GM18907 (cell line): ENCODE measurements around the gene AEBP2.
"Not testable (repeated sequence)": the region's sequence is repeated elsewhere in the genome, so short reads cannot be mapped to it uniquely, and the experiment has no call there.

ENCODE experiments used
- ATAC-seq: cut with Tn5 transposase; IDR thresholded peaks from one replicate; pipeline ENCODE4 v1.9.1; 2021; ENCODE audit warnings: mild to moderate bottlenecking, moderate library complexity; ENCODE audit not compliant: unreplicated experiment

The AEBP2 gene

DNA sequence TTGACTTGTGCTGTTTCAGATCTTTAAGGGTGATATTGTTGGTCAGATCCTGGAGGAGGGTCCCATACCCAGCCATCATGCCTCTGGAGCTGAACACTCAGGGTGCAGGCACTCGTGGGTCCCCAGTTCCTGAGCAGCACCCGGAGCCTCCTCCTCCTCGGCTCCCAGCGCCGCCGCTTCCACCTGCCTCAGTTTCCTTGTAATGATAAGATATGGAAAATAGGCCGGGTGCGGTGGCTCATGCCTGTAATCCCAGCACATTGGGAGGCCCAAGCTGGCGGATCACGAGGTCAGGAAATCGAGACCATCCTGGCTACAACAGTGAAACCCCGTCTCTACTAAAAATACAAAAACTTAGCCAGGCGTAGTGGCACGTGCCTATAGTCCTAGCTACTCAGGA, 20.2 kb upstream of the AEBP2 start:
- no peak for ATAC-seq

DNA sequence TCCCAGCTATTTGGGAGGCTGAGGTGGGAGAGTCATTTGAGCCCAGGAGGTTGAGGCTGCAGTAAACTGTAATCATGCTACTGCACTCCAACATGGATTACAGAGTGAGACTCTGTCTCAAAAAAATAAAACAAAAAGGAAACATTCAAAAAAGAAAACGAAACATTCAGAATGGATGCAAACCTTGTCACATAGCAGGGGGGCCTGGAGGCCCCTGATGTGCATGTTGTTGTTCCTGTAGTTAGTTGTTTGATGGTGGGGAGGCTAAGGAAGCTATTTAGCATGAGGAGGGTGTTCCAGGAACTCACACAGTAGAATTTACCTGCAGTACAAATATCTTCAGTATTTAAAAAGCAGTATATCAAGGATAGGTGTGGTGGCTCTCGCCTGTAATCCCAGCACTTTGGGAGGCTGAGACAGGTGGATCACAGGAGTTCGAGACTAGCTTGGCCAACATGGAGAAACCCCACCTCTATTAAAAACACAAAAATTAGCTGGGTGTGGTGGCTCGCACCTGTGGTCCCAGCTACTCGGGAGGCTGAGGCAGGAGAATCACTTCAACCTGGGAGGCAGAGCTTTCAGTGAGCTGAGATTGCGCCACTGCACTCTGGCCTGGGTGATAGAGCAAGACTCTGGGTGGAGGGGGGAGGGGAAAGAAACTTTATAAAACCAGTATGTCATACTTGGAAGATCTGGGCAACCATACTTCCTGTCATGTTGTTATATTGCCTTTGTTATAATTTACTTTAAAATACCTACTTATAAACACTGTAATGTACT, 17.6 kb upstream of the AEBP2 start:
- no peak for ATAC-seq

GRCh38 chr12:19423166-19423930, 15.9 kb upstream of the AEBP2 start:
- ATAC-seq: no peak

DNA sequence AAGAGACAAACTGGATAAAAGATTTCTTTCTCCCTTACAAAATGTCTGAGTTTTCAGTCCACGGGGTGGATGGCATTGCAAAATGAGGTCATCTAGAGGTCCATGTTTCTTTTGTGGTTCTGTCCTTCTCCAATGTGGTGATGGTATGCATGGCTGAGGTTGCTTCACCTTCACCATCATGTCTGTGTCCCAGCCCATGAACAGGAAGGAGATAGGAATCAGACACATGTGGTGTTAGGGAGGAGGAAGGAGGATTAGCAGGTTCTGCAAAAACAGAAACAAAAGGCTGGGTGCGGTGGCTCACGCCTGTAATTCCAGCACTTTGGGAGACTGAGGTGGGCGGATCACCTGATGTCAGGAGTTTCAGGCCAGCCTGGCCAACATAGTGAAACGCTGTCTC, 11.0 kb upstream of the AEBP2 start:
- no peak for ATAC-seq

- ATAC-seq: not testable (repeated sequence)
These were observed 9.8 kb upstream of the AEBP2 start for GRCh38 chr12:19429491-19429890.

GRCh38 chr12:19430988-19431387, 8.3 kb upstream of the AEBP2 start:
- ATAC-seq: no peak

DNA sequence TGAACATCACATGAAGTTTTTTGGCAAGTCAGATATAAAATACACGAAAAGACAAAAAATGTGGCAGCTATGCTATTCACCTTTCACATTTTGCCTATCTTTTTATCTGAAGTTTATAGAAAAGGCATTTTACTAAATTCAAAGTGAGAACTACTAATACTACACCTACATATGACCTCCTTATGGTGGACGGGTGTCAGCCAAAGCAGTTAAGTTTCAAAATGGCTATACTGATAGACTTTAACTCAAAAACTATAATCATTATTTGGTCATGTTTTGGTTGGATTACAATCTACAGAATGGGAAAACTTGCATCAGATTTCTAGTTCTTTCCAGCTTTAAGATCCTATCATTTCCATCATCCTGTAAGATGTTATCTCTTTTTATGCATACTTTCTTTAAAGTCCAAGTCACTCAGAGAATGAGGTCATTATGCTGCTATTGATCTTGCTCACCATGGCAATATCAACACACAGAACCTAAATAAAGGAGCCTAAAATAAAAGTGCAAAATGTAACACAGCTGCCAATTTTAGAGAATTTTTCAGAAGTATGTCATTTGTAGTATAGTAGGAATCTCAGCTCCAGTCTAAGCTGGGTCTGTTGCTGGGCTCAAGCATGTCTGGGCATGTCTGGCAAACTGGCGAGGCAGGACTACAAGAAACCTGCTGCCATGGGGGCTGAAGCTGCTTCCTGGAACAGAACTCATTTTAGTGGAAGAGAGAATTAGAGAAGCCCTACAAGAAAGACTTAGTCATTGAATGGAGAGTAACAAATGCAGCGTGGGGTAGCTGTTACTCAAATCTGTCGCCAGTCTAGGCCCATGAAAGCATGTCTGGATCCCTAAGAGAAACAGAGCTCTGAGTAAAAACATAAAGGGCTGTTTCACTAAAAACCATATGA, 7.6 kb upstream of the AEBP2 start:
- peak; percentile 52 for ATAC-seq

- ATAC-seq: no peak
These were observed 6.8 kb upstream of the AEBP2 start for GRCh38 chr12:19432309-19433170.

GRCh38 chr12:19434538-19434937, 4.8 kb upstream of the AEBP2 start:
- peak; percentile 29 for ATAC-seq

DNA sequence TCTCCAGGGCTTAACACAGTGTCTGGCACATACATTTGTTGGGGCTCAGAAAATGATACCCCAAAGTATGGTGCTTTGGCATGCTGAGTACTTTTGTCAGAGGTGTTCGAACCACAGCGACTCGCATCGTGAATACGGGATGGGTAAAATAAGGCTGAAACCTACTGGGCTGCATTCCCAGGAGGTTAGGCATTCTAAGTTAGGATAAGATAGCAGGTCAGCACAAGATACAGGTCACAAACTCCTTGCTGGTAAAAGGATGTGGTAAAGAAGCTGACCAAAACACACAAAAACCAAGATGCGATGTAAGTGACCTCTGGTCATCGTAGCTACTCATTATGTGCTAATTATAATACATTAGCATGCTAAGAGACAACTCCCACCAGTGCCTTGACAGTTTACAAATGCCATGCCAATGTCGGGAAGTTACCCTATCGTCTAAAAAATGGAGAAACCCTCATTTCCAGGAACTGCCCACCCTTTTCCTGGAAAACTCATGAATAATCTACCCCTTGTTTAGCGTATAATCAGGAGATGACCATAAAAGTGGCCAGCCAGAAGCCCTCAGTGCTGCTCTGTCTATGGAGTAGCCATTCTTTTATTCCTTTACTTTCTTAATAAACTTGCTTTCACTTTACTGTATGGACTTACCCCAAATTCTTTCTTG, 3.3 kb upstream of the AEBP2 start:
- no peak for ATAC-seq

GRCh38 chr12:19436931-19437330, 2.4 kb upstream of the AEBP2 start:
- no peak for ATAC-seq

GRCh38 chr12:19437996-19438395, 1.3 kb upstream of the AEBP2 start:
- ATAC-seq: no peak

DNA sequence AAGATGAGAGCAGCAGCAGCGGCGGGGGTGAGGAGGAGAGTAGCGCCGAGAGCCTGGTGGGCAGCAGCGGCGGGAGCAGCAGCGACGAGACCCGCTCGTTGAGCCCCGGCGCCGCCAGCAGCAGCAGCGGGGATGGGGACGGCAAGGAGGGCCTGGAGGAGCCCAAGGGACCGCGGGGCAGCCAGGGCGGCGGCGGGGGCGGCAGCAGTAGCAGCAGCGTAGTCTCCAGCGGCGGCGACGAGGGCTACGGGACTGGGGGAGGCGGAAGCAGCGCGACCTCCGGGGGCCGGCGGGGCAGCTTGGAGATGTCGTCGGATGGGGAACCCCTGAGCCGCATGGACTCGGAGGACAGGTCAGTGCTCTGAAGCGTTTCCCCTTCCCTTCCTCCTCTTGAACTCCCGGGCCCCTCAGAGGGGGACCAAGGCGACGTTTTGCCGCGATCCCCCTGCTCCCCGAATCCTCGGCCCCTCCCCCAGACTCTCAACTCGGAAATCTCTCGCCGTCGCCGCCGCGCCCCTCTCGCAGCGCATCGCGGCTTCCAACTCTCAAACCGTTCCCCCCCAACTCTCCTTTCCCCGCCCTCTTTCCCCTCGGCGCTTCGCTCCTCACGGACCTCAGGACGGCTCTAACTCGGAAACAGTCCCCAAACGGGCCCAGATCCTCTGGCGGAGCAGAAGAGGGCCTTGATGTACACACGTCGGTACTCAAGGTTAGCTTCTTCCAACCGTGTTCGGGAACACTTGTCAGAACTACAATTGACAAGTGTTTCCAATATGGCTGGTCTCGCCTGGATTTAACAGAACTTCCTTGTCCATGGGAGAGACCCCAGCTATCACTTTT, 947 bp downstream of the AEBP2 start:
- peak; percentile 51 for ATAC-seq

GRCh38 chr12:19440916-19441315, 1.6 kb downstream of the AEBP2 start:
- no peak for ATAC-seq

DNA sequence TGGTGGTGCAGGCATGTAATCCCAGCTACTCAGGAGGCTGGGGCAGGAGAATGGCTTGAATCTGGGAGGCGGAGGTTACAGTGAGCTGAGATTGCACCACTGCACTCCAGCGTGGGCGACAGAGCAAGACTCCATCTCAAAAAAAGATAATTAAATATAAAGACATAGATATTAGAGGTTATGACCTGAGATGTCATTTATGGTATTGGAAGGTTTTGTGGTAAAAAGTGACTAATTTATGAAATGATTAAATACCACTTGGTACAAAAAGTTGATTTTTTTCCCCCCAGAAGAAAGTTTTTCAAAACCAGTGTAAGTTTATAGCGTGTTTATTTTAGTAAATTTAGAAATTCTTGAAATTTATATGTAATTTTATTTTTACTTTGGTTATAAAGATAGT, 4.3 kb downstream of the AEBP2 start:
- ATAC-seq: no peak

- no peak for ATAC-seq
These were observed 4.8 kb downstream of the AEBP2 start for GRCh38 chr12:19444097-19444496.

DNA sequence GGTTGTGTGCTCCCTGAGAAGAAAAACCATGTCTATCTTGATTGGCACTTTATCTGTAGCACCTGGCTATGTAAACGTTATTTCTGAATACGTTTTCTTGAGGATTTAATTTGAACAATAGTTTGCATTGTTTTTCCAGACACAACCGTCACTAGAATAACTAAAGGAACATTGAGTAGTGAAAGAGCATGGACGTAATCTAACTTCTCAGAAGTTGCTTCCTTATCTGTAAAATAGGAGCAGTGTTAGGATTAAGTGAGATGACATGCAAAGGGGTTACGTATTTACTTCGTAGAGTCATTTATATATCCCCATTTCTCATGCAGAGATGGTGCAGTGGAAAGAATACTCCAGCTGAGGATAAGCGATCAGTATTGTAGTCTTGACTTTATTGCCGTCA, 8.1 kb downstream of the AEBP2 start:
- ATAC-seq: no peak

DNA sequence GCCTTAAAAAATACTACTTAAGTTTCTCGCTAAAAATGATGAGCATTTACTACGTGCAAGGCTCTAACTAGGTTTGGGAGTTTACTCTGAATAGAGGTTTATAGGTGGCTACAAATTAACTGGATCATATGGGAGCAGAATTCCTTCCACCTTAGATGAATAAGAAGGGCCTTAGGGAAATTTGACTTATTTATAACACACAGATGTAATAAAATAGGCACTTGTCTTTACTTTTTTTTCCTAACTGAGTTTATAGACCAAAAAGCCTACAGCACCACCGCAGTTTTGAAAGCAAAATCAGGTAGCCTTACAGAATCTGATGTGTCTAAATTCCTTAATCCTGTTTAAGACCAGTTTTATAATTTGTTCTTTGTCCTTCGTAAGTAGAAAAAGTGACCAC, 10.5 kb downstream of the AEBP2 start:
- ATAC-seq: no peak

- ATAC-seq: no peak
These were observed 11.1 kb downstream of the AEBP2 start for GRCh38 chr12:19450362-19450761.
